ACHN (cell line): ENCODE results near the gene NBDY.

Source experiments
- DNase-seq: peaks from one replicate; pipeline ENCODE4 v3.0.0-alpha.2; 2015
- in situ Hi-C: cut with HindIII; loops from 2 replicates; pipeline ENCODE4 v1.10.0; 2017; ENCODE audit warnings: low sequenced_read_pairs, low pct_ligation_motif_present, low pct_unique_long_range_greater_than_20kb

The NBDY gene

DNA sequence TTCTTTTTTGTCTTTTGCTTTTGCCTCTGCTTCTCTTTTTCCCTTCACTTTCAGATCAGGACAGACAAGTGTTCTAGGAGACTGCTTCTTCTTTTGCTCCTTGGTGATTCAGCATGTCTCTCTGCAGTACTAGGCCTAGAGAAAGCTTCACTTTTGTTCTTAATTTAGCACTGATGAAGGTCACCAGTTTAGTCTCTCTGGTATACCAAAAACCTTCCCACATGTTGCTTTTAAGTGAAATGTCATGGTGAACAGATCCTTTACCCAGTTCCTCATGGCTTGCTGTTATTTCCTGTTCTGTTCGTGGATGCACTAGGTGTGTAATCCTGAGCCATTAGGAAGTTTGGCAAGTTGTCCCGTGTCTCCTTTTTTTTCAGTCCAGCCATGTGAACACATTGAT is 53.3 kb downstream of the NBDY start:
- DNase-seq = no peak
- in situ Hi-C loops = no loop called here

DNA sequence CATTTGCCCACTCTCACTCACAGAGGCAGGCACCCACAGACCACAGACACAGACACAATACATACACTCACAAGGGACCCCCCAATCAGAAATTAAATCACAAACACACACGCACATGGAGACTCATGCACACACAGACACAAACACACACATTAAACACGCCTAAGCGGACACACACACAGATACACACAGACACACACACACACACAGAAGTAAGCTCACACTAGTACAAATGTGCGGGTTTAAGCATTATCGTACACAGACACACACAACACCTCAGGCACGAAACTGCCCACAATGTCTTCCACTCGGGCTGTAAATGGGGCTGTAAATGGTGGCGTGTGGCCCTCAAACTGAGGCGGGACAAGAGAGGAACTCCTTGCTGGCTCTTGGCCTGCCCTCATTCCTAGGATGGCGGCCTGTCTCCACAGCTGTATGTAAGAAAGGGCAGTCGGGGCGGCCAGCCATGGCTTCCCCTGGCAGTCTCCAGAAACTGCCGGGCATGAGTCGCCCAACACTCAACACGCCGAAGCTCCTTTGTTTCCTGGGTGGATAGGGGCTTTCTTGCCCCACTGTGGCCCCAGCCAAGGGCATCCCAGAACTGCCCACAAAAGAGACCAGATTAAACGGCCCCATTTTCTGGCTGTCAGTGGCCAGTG is 53.9 kb downstream of the NBDY start:
- in situ Hi-C loops = no loop called here
- no peak for DNase-seq

DNA sequence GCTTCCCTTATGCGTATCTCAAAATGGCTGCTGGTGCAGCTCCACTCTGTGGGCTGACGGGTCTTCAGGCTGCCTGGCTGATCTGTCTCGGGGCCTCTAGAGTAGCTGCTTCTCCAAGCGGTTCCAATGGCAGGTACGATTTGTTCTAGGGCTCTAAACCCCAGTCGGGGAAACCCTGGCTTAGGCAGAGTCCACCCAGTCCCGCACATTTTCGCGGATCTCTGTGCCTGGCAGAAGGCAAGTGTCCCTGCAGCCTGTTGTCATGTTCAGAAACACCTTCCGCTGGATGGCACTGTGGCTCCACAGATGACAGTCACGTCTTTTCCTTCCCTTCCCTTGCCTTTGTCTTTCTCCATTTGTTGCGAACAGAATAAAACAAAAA is 54.4 kb downstream of the NBDY start:
- DNase-seq = no peak
- in situ Hi-C loops = no loop called here

DNA sequence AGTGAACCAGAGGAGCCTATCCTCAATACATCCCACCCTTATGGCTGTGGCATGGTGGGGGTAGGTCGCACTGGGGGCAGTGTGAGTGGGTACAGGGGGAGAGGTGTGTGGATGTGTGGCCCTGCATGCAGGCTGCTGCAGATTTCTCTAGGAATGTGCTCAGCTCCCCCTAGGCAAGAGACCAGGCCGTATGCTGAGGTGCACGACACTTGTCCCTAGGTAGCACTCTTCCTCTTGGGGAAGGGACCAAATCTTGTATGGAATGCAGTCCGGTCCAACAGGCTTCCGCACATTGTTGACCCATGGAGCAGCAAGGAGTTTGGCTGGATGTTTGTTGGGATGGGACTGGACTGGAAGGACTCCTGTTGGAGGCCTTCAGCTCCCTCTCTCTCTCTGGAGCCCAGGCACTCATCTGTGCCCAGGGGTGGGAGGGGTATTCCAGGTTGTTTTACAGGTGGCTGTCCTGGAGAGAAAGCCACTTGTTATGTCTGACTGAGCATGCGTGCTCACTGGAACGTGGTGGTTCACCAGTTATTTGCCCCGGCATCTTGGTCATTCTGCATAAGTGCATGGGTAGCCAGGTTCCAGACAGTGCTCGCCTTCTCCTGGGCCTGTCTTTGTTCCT is 55.1 kb downstream of the NBDY start:
- no peak for DNase-seq
- in situ Hi-C loops = no loop called here

DNA sequence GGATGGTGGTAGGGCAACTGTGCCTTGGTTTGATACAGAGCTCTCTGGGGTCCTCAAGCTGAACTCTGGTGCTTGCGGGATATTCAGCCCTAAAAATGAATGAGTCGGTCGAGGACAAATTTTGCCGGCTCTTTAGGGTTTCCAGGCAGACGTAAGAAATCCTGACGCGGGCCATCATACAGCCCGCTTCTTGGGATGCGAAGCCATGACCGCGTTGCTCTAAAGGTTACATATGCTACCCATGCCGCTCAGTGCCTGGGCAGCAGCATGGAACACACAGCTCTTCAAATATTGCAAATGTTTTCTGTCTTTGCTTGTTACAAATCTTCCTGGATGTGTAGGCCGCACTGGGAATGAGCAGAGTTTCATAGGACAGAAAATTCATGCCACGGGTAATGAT is 55.6 kb downstream of the NBDY start:
- in situ Hi-C loops = no loop called here
- no peak for DNase-seq

DNA sequence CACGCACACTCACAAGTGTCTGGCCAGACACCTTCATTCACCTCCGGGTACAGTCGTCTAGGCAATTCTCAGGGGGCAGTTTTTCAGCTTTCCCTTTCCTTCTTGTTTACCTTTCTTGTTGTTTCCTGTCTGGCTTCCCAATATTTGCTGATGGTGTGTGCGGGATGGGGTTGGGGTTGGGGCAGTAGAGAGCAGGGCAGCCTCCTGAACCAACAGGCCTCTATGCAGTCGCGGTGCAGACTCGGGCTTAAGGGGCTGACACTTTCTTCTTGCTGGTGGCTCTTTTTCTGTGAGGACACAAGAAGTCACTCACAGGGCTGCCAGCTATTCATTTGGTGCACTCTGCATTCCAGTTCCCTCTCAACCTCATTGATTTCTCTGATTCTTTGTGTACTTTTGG is 56.4 kb downstream of the NBDY start:
- in situ Hi-C loops = no loop called here
- no peak for DNase-seq

DNA sequence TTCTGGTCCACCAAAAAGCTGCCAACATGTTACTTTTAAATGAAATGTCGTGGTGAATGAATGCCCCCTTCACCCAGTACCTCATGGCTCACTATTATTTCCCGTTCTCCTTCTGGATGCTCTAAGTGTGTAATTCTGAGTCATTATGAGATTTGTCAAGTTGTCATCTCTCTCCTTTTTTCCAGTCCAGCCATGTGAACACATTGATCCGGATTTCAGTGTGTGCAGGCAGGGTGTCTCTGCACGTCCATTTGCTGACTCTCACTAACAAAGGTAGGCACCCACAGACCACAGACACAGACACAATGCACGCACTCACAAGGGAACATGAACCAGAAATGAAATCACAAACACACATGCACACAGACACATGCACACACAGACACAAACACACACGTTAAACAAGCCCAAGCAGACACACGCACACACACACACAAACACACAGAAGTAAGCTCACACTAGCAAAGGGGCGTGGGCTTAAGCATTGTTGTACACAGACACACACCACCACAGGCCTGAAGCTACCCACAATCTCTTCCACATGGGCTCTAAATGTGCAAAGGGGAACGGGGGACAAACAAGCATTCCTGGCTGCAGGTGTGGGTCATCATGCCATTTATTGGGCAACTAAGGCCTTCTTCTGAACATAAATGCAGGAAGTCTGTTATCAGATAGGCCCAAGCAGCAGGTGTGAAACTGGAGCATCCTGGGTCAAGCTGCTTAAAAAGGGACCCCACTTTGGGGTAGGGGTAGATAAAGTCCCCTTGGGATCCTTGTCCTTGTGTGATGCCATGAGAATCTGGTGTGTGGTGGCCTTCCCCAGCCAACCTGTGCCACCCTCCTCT is 58.1 kb downstream of the NBDY start:
- DNase-seq = no peak
- in situ Hi-C loops = no loop called here

DNA sequence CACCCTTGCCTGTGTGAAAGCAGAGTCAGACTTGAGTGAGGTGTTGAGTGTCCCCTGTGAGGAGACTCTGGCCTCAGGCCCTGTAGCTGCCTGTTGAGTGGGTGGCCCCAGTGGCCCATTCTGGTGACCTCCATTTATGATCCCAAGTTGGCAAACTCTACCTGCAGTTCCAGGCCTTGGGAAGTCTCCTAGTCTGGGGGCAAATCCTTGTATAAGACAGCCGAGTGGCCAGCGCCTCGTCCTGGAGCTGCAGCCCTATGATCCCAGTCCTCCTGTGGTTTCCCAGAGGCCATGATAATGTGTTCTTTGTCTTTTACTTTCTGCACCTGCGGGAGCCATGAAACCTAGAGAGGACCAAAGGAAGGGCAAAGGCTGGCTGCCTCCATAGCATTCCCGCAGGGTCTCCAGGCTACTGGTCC is 58.7 kb downstream of the NBDY start:
- in situ Hi-C loops = no loop called here
- DNase-seq = no peak

DNA sequence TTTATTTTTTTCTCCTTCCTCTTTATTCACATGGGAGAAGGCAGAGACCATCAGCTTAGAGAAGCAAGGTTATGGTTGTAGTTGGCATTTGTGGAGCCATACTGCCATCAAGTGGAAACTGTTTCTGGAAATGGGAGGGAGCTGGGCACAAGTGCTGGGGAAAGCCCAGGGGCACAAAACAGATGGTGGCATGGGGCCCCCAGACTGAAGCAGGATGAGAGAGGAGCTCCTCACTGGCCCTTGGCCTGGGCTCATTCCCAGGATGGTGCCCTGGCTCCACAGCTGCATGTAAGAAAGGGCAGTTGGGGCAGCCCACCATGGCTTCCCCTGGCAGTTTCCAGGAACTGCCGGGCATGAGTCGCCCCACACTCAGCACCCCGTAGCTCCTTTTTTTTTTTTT is 59.2 kb downstream of the NBDY start:
- in situ Hi-C loops = no loop called here
- DNase-seq = no peak

DNA sequence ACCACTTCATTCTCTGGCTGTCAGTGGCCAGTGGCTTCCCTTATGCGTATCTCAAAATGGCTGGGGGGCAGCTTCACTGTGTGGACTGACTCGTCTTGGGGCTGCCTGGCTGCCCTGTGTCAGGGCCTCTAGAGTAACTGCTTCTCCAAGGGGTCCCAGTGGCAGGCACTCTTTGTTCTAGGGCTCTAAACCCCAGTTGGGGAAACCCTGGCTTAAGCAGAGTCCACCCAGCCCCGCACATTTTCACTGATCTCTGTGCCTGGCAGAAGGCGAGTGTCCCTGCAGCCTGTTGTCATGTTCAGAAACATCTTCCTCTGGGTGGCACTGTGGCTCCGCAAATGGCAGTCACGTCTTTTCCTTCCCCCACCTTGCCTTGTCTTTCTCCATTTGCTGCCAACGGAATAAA is 59.7 kb downstream of the NBDY start:
- in situ Hi-C loops = no loop called here
- DNase-seq = no peak

DNA sequence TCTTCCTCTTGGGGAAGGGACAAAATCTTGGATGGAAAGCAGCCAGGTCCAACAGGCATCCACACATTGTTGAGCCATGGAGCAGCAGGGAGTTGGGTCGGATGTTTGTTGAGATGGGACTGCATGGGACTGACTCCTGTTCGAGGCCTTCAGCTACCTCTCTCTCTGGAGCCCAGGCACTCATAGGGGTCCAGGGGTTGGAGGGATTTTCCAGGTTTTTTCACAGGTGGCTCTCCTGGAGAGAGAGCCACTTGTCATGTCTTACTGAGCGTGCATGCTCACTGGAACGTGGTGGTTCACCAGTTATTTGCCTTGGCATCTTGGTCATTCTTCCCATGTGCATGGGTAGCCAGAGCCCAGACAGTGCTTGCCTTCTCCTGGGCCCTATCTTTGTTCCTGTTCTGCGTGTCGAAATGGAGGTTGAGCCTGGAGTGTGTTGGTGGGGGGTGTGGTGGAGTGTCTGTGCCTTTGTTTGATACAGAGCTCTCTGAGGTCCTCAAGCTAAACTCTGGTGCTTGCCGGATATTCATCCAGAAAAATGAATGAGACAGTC is 60.6 kb downstream of the NBDY start:
- no peak for DNase-seq
- in situ Hi-C loops = no loop called here

DNA sequence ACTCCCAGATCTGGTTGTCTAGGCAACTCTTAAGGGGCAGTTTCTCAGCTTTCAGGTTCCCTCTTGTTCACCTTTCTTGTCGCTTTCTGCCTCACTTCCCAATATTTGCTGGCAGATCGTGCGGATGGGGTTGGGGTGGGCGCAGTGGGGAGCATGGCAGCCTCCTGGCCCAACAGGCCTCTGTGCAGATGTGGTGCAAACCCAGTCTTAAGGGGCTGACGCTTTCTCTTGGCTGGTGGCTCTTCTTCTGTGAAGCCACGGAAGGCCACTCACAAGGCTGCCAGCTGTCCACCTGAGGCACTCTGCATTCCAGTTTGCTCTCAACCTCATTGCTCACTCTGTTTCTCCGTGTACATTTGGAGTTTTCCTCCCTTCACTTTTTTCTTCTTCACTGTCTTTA is 61.7 kb downstream of the NBDY start:
- in situ Hi-C loops = no loop called here
- DNase-seq = no peak

DNA sequence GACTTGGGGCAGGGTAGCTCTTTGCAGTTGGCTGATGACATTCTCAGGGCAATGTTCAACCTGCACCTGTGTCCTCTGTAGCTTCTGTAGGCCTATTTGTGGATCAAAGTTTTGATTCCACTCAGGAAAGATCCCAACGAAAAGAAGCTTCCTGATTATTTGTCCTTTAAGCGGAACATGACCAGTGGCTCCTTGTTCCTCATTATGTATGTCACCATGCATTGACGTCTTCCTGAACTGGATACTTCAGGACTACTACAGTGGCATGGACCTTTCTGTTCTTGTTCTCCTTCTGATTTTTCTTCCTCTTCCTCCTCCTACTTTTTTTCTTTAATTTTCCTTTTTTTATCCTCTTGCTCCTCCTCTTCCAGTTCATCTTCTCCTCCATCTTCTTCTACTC is 62.4 kb downstream of the NBDY start:
- DNase-seq = no peak
- in situ Hi-C loops = no loop called here

DNA sequence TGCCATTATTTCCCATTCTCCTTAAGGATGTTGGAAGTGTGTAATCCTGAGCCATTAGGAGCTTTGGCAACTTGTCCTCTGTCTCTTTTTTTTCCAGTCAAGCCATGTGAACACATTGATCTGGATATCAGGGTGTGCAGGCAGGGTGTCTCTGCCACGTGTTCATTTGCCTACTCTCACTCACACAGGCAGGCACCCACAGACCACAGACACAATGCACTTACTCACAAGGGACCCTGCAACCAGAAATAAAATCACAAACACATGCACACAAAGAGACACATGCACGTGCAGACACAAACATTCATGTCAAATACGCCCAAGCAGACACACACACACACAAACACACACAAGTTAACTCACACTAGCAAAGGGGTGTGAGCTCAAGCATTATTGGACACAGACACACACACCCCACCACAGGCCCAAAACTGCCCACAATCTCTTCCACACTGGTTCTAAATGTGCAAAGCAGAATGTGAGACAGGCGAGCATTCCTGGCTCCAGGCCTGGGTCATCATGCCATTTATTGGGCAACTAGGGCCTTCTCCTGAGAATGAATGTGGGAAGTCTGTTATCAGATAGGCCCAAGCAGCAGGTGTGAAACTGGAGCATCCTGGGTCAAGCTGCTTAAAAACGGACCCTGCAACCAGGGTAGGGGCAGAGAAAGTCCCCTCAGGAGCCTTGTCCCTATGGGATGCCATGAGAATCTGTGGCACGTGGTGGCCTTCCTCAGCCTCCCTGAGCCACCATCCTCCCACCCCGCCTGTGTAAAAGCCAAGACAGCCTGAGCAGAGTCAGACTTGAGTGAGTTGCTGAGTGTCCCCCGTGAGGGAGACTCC is 63.4 kb downstream of the NBDY start:
- in situ Hi-C loops = no loop called here
- DNase-seq = no peak

DNA sequence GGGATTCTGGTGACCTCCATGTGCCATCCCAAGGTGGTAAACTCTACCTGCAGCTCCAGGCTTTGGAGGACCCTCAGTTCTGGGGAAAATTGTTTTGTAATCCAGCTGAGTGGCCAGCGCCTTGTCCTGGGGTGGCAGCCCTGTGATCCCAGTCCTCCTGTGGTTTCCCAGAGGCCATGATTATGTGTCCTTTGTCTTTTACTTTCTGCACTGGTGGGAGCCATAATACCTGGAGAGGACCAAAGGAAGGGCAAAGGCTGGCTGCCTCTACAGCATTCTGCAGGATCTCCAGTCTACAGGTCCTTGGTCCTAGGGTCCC is 64.0 kb downstream of the NBDY start:
- no peak for DNase-seq
- in situ Hi-C loops = no loop called here

DNA sequence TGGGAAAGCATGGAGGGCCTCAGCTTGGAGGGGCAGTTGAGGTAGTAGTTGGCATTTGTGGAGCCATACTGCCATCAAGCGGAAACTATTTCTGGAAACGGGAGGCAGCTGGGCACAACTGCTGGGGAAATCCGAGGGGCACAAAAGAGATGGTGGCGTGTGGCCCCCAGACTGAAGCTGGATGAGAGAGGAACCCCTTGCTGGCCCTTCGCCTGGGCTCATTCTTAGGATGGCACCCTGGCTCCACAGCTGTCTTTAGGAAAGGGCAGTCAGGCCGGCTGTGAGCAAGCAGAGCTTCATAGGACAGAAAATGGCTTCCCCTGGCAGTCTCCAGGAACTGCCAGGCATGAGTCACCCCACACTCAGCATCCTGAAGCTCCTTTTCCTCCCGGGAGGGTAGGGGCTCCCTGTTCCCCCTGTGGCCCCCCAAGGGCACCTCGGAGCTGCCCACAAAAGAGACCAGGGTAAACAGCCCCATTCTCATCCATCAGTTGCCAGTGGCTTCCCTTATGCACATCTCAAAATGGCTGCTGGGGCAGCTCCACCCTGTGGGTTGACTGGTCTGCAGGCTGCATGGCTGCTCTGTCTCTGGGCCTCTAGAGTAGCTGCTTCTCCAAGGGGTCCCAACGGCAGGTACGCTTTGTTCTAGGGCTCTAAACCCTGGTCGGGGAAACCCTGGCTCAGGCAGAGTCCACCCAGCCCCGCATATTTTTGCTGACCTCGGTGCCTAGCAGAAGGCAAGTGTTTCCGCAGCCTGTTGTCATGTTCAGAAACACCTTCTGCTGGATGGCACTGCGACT is 64.7 kb downstream of the NBDY start:
- in situ Hi-C loops = no loop called here
- no peak for DNase-seq

DNA sequence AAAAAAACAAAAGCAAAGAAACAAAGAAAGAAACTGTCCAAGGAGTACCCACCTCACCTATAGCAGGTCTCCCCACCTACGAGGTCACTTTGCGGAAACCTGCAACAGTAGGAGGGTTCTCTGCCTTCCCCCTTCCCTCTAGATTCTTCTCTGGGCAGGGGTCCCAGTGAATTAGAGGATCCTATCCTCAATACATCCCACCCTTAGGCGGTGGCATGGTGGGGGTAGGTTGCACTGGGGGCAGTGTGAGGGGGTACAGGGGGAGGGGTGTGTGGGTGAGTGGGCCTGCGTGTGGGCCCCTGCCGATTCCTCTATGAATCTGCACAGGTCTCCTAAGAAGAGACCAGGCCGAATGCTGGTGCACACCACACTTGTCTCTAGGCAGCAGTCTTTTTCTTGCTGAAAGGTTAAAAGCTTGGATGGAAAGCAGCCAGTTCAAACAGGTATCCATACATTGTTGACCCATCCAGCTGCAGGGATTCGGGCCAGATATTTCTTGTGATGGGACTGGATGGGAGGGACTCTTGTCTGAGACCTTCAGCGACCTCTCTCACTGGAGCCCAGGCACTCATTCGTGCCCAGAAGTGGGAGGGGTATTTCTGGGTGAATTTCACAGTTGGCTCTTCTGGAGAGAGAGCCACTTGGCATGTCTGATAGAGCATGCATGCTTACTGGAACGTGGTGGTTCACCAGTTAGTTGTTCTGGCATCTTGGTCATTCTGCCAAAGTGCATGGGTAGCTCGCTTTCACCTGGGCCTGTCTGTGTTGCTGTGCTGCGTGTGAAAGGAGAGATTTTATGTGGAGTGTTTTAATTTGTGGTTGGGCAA is 65.6 kb downstream of the NBDY start:
- DNase-seq = no peak
- in situ Hi-C loops = no loop called here
